SK-N-SH (cell line): ENCODE measurements around the gene NEK10. TPM values are rescaled to one million over a fixed set of nuclear protein-coding genes. Genes with fewer than 3 reads are reported as not detected.

Source experiments
- CTCF ChIA-PET: fragments of 300-600, 350-600 bp; formaldehyde crosslinking; extraction: SDS; loops from one replicate; lab custom pipeline; 2021; lab: Yijun Ruan, JAX
- POLR2A ChIA-PET: fragments of 350-600 bp; sonication (Branson Sonifier 250); formaldehyde crosslinking; extraction: SDS; loops from one replicate; lab custom pipeline; 2020; ENCODE audit warnings: antibody characterized with exemption, inconsistent platforms; lab: Yijun Ruan, JAX
- DNase-seq: peaks from one replicate; pipeline ENCODE4 v3.0.0; 2012
- H2AFZ ChIP-seq: fragments of 200-600 bp; sonication (generic); 2 replicates; pipeline ENCODE4 v1.8.1; 2016; ENCODE audit warnings: antibody characterized with exemption, mild to moderate bottlenecking, low read depth
- H3F3A ChIP-seq: fragments of 200-600 bp; sonication (generic); replicated peaks from 2 replicates; pipeline ENCODE3; 2016; ENCODE audit warnings: antibody characterized with exemption, mild to moderate bottlenecking; ENCODE audit not compliant: insufficient read depth
- H3K27ac ChIP-seq, 2 experiments: fragments of 200-500 bp in 1 of 2; fragments of 200-600 bp in 1 of 2; sonication (Bioruptor generic) in 1 of 2; sonication (generic), shearing (Covaris generic) in 1 of 2; 2 replicates each; pipeline versions ENCODE4 v1.5.1 to v1.6.1; 2014 to 2016; ENCODE audit warnings: low read depth in 2 of 2, inconsistent platforms in 1 of 2, low read length in 1 of 2, mild to moderate bottlenecking in 1 of 2, mixed read lengths in 1 of 2
- H3K27me3 ChIP-seq: fragments of 200-600 bp; sonication (generic), shearing (Covaris generic); 2 replicates; pipeline ENCODE4 v1.6.1; 2016; ENCODE audit warnings: mixed run types; ENCODE audit not compliant: insufficient read depth
- H3K36me3 ChIP-seq, 2 experiments: fragments of 200-500 bp in 1 of 2; fragments of 200-600 bp in 1 of 2; sonication (Bioruptor generic) in 1 of 2; sonication (generic) in 1 of 2; replicated peaks in 1 of 2; 2 replicates each; pipeline versions ENCODE3 to v1.5.1; 2014 to 2016; ENCODE audit warnings: low read length in 1 of 2, mild to moderate bottlenecking in 1 of 2; ENCODE audit not compliant: insufficient read depth in 2 of 2, control insufficient read depth in 1 of 2
- H3K4me1 ChIP-seq, 2 experiments: fragments of 200-500 bp in 1 of 2; fragments of 200-600 bp in 1 of 2; sonication (Bioruptor generic) in 1 of 2; sonication (generic), shearing (Covaris generic) in 1 of 2; 2 replicates each; pipeline versions ENCODE4 v1.5.1 to v1.6.1; 2014 to 2016; ENCODE audit warnings: low read depth in 1 of 2, low read length in 1 of 2, mixed run types in 1 of 2; ENCODE audit not compliant: insufficient read depth in 2 of 2, control insufficient read depth in 1 of 2
- H3K4me2 ChIP-seq: fragments of 200-600 bp; sonication (generic), shearing (Covaris generic); 2 replicates; pipeline ENCODE4 v1.6.1; 2017; ENCODE audit warnings: mixed run types
- H3K4me3 ChIP-seq, 2 experiments: fragments of 200-500 bp in 1 of 2; fragments of 200-600 bp in 1 of 2; sonication (Bioruptor generic) in 1 of 2; sonication (generic), shearing (Covaris generic) in 1 of 2; 2 replicates each; pipeline versions ENCODE4 v1.5.1 to v1.8.1; 2014 to 2016; ENCODE audit warnings: low read depth in 2 of 2, inconsistent platforms in 1 of 2, low read length in 1 of 2, mild to moderate bottlenecking in 1 of 2, mixed read lengths in 1 of 2, moderate library complexity in 1 of 2
- H3K79me2 ChIP-seq: fragments of 200-600 bp; sonication (generic); 2 replicates; pipeline ENCODE4 v1.8.1; 2017; ENCODE audit warnings: mild to moderate bottlenecking; ENCODE audit not compliant: insufficient read depth
- H3K9ac ChIP-seq: fragments of 200-600 bp; sonication (generic); 2 replicates; pipeline ENCODE4 v1.6.1; 2017; ENCODE audit warnings: mixed run types
- H3K9me2 ChIP-seq: fragments of 200-600 bp; sonication (generic); 2 replicates; pipeline ENCODE4 v1.6.1; 2017; ENCODE audit warnings: mixed run types
- H3K9me3 ChIP-seq: fragments of 200-600 bp; sonication (generic); 2 replicates; pipeline ENCODE4 v1.6.1; 2017; ENCODE audit warnings: mixed run types, mild to moderate bottlenecking, moderate library complexity
- H4K20me1 ChIP-seq: fragments of 200-600 bp; sonication (generic); 2 replicates; pipeline ENCODE4 v1.6.1; 2017; ENCODE audit warnings: mild to moderate bottlenecking, mixed run types; ENCODE audit not compliant: insufficient read depth
- ELF1 ChIP-seq: IDR thresholded peaks from 2 replicates; pipeline ENCODE4 v1.4.0; 2012
- FOXJ3 ChIP-seq: sonication (generic); formaldehyde crosslinking; IDR thresholded peaks from 2 replicates; pipeline ENCODE4 v1.5.1; 2020; ENCODE audit warnings: mild to moderate bottlenecking, missing genetic modification reagents
- FOXM1 ChIP-seq: IDR thresholded peaks from 2 replicates; pipeline ENCODE4 v1.4.0; 2012; ENCODE audit warnings: low read depth, mild to moderate bottlenecking
- GABPA ChIP-seq: IDR thresholded peaks from 2 replicates; pipeline ENCODE4 v1.4.0; 2012; ENCODE audit warnings: low read depth, mild to moderate bottlenecking
- GATA2 ChIP-seq: sonication (generic); formaldehyde crosslinking; IDR thresholded peaks from 2 replicates; pipeline ENCODE4 v1.5.0; 2020; ENCODE audit warnings: mild to moderate bottlenecking, missing genetic modification reagents
- JUND ChIP-seq: IDR thresholded peaks from 2 replicates; pipeline ENCODE4 v1.4.0; 2012
- RAD21 ChIP-seq: IDR thresholded peaks from 2 replicates; pipeline ENCODE4 v1.6.1; 2012; ENCODE audit warnings: mild to moderate bottlenecking, low read length
- RFX5 ChIP-seq: IDR thresholded peaks from 2 replicates; pipeline ENCODE4 v1.6.1; 2012; ENCODE audit warnings: mild to moderate bottlenecking, improper control_type of control experiment, low read length
- RXRA ChIP-seq: IDR thresholded peaks from 2 replicates; pipeline ENCODE4 v1.4.0; 2012; ENCODE audit warnings: low read depth, mild to moderate bottlenecking, borderline replicate concordance
- WGBS: methylation state at CpG from one replicate; pipeline ENCODE4 v1.1.6; 2017; ENCODE audit warnings: low lambda C conversion rate; 5-methylcytosine and 5-hydroxymethylcytosine counted together
- polyA plus RNA-seq, 3 experiments: library from polyadenylated mRNA; depleted of rRNA; stranded (reverse); fragments of >200 nt; gene quantifications; 2 replicates each; pipeline ENCODE4 v1.2.3, GENCODE V29; 2012
- TF ChIP-seq, protein P1 (sequence below): fragments of 150-350 bp; IDR thresholded peaks from 2 replicates; pipeline ENCODE4 v1.6.1; 2017; ENCODE audit warnings: antibody characterized with exemption, low read length, low read depth, borderline replicate concordance
- TF ChIP-seq, protein P2 (sequence below): fragments of 150-350 bp; IDR thresholded peaks from 2 replicates; pipeline ENCODE4 v1.6.1; 2016; ENCODE audit warnings: mild to moderate bottlenecking, low read depth, low read length
- TF ChIP-seq, protein P3 (sequence below): IDR thresholded peaks from 2 replicates; pipeline ENCODE4 v1.4.0; 2012; ENCODE audit warnings: low read depth, borderline replicate concordance

Gene NEK10
- polyA plus RNA-seq, 1 of the 3 experiments (the other 2 are of a cell fraction): 1.0 TPM

DNA sequence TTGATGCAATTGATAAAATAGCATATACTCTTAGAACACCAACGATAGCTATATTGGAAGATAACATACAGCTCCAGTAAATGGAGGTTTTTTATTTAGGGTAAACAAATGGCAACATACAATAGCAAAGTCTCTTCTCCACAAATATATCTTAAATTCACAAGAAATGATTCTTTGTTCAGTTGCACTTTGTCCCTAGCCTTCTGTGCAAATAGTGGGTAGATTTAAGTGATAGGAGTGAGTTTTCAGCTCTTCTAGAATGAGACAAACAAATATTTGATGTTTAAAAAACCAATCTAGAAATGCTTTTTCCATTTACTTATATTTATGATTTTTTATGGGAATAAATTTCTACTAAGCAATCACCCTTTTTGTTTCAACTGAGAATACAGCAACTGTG lies 253.8 kb downstream of the NEK10 start:
- ChIA-PET POLR2A (no interaction called here), CTCF (interaction anchor here (1.3 kb wide), 1 partner anchor 138 kb away, joined by 3 read pairs; no protein-coding TSS in a partner anchor)
- no peak overlapping the region for H3K27ac ChIP-seq
- no peak overlapping the region for H3K9ac ChIP-seq
- no peaks in the 10 kb centered on the region for H3K9me2 ChIP-seq
- no peak overlapping the region for H2AFZ ChIP-seq
- TF ChIP-seq RAD21: no peak
- no peak for TF ChIP-seq GATA2 (CRISPR knock-in tag)
- TF ChIP-seq, protein P1, sequence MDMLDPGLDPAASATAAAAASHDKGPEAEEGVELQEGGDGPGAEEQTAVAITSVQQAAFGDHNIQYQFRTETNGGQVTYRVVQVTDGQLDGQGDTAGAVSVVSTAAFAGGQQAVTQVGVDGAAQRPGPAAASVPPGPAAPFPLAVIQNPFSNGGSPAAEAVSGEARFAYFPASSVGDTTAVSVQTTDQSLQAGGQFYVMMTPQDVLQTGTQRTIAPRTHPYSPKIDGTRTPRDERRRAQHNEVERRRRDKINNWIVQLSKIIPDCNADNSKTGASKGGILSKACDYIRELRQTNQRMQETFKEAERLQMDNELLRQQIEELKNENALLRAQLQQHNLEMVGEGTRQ: no peak
- TF ChIP-seq ELF1: no peak
- no peak overlapping the region for H3K4me3 ChIP-seq
- WGBS: 27% methylated on average over 1 of the region's 1 CpG
- no peaks in the 10 kb centered on the region for H3K36me3 ChIP-seq
- H3F3A ChIP-seq: no peaks in the 10 kb centered on the region
- no peak overlapping the region for H3K4me2 ChIP-seq
- no peaks in the 10 kb centered on the region for H3K79me2 ChIP-seq
- H3K9me3 ChIP-seq: no peaks in the 10 kb centered on the region
- H3K27me3 ChIP-seq: no peaks in the 10 kb centered on the region
- DNase-seq: no peak
- H3K4me1 ChIP-seq: peaks cover 0 to 2% of the 10 kb centered on the region in 2 experiments; a peak in 2 of 4 replicates
- no peaks in the 10 kb centered on the region for H4K20me1 ChIP-seq

DNA sequence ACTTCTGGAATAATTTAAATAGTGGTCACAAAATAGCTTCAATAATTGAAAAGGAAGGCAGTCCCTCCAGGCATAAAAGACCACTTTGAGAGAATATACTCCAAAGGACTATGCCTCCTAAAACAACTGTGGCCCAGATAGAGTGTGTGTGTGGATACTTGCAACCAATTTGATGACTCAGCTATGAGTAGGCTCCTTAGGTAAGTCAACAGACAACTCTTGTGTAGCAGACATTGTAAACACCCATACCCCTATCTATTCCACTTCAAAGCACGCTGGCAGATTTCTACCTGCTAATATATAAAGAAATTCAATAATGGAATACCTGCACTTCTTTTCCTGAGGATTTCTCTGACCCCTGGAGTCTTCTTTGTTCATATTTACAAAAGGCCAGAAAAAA lies 254.5 kb downstream of the NEK10 start:
- WGBS: 23% methylated on average over 1 of the region's 1 CpG
- no peak for DNase-seq
- POLR2A ChIA-PET: no interaction called here

DNA sequence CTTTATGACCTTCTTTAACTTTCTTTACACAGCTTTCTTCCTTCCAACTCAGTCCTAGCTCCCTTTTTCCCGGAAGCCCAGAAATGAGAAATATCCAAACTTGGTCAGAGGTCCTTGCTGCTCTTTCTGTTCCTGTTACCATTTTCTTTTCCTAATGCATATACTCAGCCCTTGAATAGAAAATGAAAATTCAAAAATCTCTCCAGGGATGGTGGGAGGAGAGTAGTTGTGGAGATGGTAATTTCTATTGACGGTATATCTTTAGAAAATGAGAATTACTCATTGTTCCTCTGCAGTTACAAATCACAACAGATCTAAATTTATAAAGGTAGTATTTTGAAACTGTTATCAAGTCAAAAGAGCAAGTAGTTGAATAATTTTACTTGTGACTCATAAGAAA lies 255.1 kb downstream of the NEK10 start:
- H3F3A ChIP-seq: no peaks in the 10 kb centered on the region
- H3K9ac ChIP-seq: no peak overlapping the region
- DNase-seq: no peak
- ChIA-PET POLR2A (no interaction called here), CTCF (no interaction called here)
- H3K27me3 ChIP-seq: no peaks in the 10 kb centered on the region
- H2AFZ ChIP-seq: no peak overlapping the region
- H3K79me2 ChIP-seq: no peaks in the 10 kb centered on the region
- WGBS: 37% methylated on average over 2 of the region's 2 CpGs
- TF ChIP-seq, protein P2, sequence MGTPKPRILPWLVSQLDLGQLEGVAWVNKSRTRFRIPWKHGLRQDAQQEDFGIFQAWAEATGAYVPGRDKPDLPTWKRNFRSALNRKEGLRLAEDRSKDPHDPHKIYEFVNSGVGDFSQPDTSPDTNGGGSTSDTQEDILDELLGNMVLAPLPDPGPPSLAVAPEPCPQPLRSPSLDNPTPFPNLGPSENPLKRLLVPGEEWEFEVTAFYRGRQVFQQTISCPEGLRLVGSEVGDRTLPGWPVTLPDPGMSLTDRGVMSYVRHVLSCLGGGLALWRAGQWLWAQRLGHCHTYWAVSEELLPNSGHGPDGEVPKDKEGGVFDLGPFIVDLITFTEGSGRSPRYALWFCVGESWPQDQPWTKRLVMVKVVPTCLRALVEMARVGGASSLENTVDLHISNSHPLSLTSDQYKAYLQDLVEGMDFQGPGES: no peak
- TF ChIP-seq, protein P3, sequence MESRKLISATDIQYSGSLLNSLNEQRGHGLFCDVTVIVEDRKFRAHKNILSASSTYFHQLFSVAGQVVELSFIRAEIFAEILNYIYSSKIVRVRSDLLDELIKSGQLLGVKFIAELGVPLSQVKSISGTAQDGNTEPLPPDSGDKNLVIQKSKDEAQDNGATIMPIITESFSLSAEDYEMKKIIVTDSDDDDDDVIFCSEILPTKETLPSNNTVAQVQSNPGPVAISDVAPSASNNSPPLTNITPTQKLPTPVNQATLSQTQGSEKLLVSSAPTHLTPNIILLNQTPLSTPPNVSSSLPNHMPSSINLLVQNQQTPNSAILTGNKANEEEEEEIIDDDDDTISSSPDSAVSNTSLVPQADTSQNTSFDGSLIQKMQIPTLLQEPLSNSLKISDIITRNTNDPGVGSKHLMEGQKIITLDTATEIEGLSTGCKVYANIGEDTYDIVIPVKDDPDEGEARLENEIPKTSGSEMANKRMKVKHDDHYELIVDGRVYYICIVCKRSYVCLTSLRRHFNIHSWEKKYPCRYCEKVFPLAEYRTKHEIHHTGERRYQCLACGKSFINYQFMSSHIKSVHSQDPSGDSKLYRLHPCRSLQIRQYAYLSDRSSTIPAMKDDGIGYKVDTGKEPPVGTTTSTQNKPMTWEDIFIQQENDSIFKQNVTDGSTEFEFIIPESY: no peak
- TF ChIP-seq RFX5 (no peak), GATA2 (CRISPR knock-in tag) (no peak)
- H3K27ac ChIP-seq: no peak overlapping the region
- no peaks in the 10 kb centered on the region for H3K9me3 ChIP-seq
- no peaks in the 10 kb centered on the region for H3K9me2 ChIP-seq
- H3K4me2 ChIP-seq: no peak overlapping the region
- no peaks in the 10 kb centered on the region for H3K36me3 ChIP-seq
- H3K4me3 ChIP-seq: no peak overlapping the region
- H3K4me1 ChIP-seq: peaks cover 0 to 2% of the 10 kb centered on the region in 2 experiments; a peak in 2 of 4 replicates
- H4K20me1 ChIP-seq: no peaks in the 10 kb centered on the region

More for the DNA sequence above, 254.5 kb downstream of the NEK10 start:
- no peak for TF ChIP-seq GABPA
- no peak for TF ChIP-seq RXRA
- no peak for TF ChIP-seq FOXJ3 (CRISPR knock-in tag)
- TF ChIP-seq FOXM1: no peak
- TF ChIP-seq JUND: no peak
- no peak for TF ChIP-seq RAD21
- Histone ChIP-seq H3K4me3 (no peak overlapping the region), H3K4me2 (no peak overlapping the region), H3K9ac (no peak overlapping the region), H3F3A (no peaks in the 10 kb centered on the region), H3K27me3 (no peaks in the 10 kb centered on the region), H3K4me1 (peaks cover 0 to 2% of the 10 kb centered on the region in 2 experiments; a peak in 2 of 4 replicates), H3K79me2 (no peaks in the 10 kb centered on the region), H3K9me2 (no peaks in the 10 kb centered on the region), H4K20me1 (no peaks in the 10 kb centered on the region), H3K36me3 (no peaks in the 10 kb centered on the region), H2AFZ (no peak overlapping the region), H3K9me3 (no peaks in the 10 kb centered on the region), H3K27ac (no peak overlapping the region)
- CTCF ChIA-PET: no interaction called here
